Mesenchymal stem cell (in vitro differentiated cells and primary cell): ENCODE measurements around the gene FDPS.

Experiments used
- DNase-seq: peaks from one replicate; pipeline ENCODE4 v3.0.0-alpha.2; 2013
- H2AFZ ChIP-seq: one replicate; pipeline ENCODE4 v1.6.1; 2013; ENCODE audit warnings: low read depth, mild to moderate bottlenecking, control low read depth, inconsistent platforms, low read length, moderate library complexity
- H2AK5ac ChIP-seq: 2 replicates; pipeline ENCODE4 v1.6.1; 2013; ENCODE audit warnings: low read length, moderate library complexity, mild to moderate bottlenecking, inconsistent platforms; ENCODE audit not compliant: severe bottlenecking
- H2BK120ac ChIP-seq: one replicate; pipeline ENCODE4 v1.6.1; 2013; ENCODE audit warnings: low read depth, mild to moderate bottlenecking, inconsistent platforms, low read length, moderate library complexity
- H2BK12ac ChIP-seq, 2 experiments: one replicate each; pipeline ENCODE4 v1.6.1; 2013; ENCODE audit warnings: inconsistent platforms in 2 of 2, low read length in 2 of 2, mild to moderate bottlenecking in 2 of 2, moderate library complexity in 2 of 2, control low read depth in 1 of 2
- H2BK15ac ChIP-seq: one replicate; pipeline ENCODE4 v1.6.1; 2013; ENCODE audit warnings: mild to moderate bottlenecking, low read depth, inconsistent platforms; ENCODE audit not compliant: poor library complexity, severe bottlenecking
- H2BK5ac ChIP-seq: 2 replicates; pipeline ENCODE4 v1.6.1; 2013; ENCODE audit warnings: low read depth, mild to moderate bottlenecking, low read length, control low read depth, inconsistent platforms; ENCODE audit not compliant: poor library complexity, severe bottlenecking
- H3K14ac ChIP-seq, 2 experiments: one replicate each; pipeline ENCODE4 v1.6.1; 2013; ENCODE audit warnings: inconsistent platforms in 2 of 2, low read length in 2 of 2, control low read depth in 1 of 2, mild to moderate bottlenecking in 1 of 2, moderate library complexity in 1 of 2
- H3K18ac ChIP-seq, 2 experiments: one replicate each; pipeline ENCODE4 v1.6.1; 2013; ENCODE audit warnings: inconsistent platforms in 2 of 2, low read length in 2 of 2, control low read depth in 1 of 2, low read depth in 1 of 2, mild to moderate bottlenecking in 1 of 2
- H3K23ac ChIP-seq, 2 experiments: one replicate each; pipeline ENCODE4 v1.6.1; 2013; ENCODE audit warnings: inconsistent platforms in 2 of 2, low read length in 2 of 2, mild to moderate bottlenecking in 2 of 2, moderate library complexity in 2 of 2, control low read depth in 1 of 2
- H3K27ac ChIP-seq: 2 replicates; pipeline ENCODE4 v1.5.1; 2013; ENCODE audit warnings: mild to moderate bottlenecking, moderate library complexity, low read length, control low read depth, inconsistent platforms; ENCODE audit not compliant: poor library complexity, severe bottlenecking
- H3K27me3 ChIP-seq, 2 experiments: 2 replicates each; pipeline versions ENCODE4 v1.6.1 to v1.7.0; 2013; ENCODE audit warnings: low read length in 2 of 2, mild to moderate bottlenecking in 2 of 2, moderate library complexity in 2 of 2, control low read depth in 1 of 2, inconsistent platforms in 1 of 2; ENCODE audit not compliant: control insufficient read depth in 1 of 2, insufficient read depth in 1 of 2
- H3K36me3 ChIP-seq, 2 experiments: 2 replicates each; pipeline versions ENCODE4 v1.6.1 to v1.7.0; 2013; ENCODE audit warnings: low read length in 2 of 2, control low read depth in 1 of 2, inconsistent platforms in 1 of 2, low read depth in 1 of 2, mild to moderate bottlenecking in 1 of 2; ENCODE audit not compliant: insufficient read depth in 2 of 2, control insufficient read depth in 1 of 2
- H3K4ac ChIP-seq, 2 experiments: one replicate each; pipeline ENCODE4 v1.6.1; 2013; ENCODE audit warnings: inconsistent platforms in 2 of 2, low read length in 2 of 2, mild to moderate bottlenecking in 2 of 2, moderate library complexity in 2 of 2, control low read depth in 1 of 2, low read depth in 1 of 2
- H3K4me1 ChIP-seq: 2 replicates; pipeline ENCODE4 v1.6.1; 2013; ENCODE audit warnings: low read depth, low read length, control low read depth; ENCODE audit not compliant: control insufficient read depth, insufficient read depth
- H3K4me2 ChIP-seq: 2 replicates; pipeline ENCODE4 v1.6.1; 2013; ENCODE audit warnings: low read length, mild to moderate bottlenecking, inconsistent platforms; ENCODE audit not compliant: poor library complexity, severe bottlenecking
- H3K4me3 ChIP-seq, 2 experiments: 2 replicates each; pipeline versions ENCODE4 v1.5.1 to v1.7.0; 2013; ENCODE audit warnings: low read length in 2 of 2, mild to moderate bottlenecking in 2 of 2, control low read depth in 1 of 2, low read depth in 1 of 2; ENCODE audit not compliant: insufficient read depth in 1 of 2
- H3K79me1 ChIP-seq: replicated peaks from 2 replicates; pipeline ENCODE4 v1.6.1; 2013; ENCODE audit warnings: mild to moderate bottlenecking, control low read depth, low read length, inconsistent platforms; ENCODE audit not compliant: poor library complexity, severe bottlenecking
- H3K9ac ChIP-seq: 2 replicates; pipeline ENCODE4 v1.7.0; 2013; ENCODE audit warnings: mild to moderate bottlenecking, low read length, moderate library complexity
- H3K9me3 ChIP-seq: 2 replicates; pipeline ENCODE4 v1.7.0; 2013; ENCODE audit warnings: mild to moderate bottlenecking, low read length; ENCODE audit not compliant: control insufficient read depth
- H4K8ac ChIP-seq: one replicate; pipeline ENCODE4 v1.6.1; 2013; ENCODE audit warnings: inconsistent platforms, mild to moderate bottlenecking, low read length, moderate library complexity
- H4K91ac ChIP-seq: one replicate; pipeline ENCODE4 v1.6.1; 2013; ENCODE audit warnings: mild to moderate bottlenecking, low read length, inconsistent platforms
- WGBS: methylation state at CpG from one replicate; pipeline ENCODE4 v1.1.7; 2013; ENCODE audit warnings: mixed read lengths; 5-methylcytosine and 5-hydroxymethylcytosine counted together

FDPS gene

DNA sequence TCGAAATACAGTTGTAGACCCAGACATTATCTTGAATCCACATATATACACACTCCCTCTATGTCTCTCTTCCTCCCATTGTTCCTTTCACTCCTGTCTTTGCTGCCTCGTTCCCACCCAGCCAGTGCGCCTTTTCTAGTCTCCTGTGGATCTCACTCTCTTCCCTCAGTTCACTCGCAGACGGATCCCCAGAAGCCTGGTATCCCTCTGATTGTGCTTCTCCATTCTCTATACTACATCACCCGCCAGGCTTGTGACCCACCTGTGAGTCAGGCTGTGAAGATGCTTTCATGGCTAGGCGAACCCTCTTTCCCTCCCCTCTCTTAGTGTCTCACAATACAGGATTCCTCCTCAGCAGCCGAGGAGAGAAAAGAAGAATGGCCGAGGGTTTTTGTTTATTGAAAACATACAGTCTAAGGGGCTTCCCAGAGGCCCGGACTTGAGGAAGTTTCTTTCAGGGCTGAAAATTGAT lies 29.9 kb upstream of the FDPS start:
- peaks cover 4 to 10% of the 10 kb centered on the region in 2 experiments for H3K36me3 ChIP-seq
- no peak overlapping the region for H2BK12ac ChIP-seq
- no peak overlapping the region for H2BK120ac ChIP-seq
- no peaks in the 10 kb centered on the region for H3K9me3 ChIP-seq
- no peak overlapping the region for H3K9ac ChIP-seq
- no peak overlapping the region for H4K91ac ChIP-seq
- H3K27me3 ChIP-seq: no peaks in the 10 kb centered on the region
- no peak overlapping the region for H3K27ac ChIP-seq
- H3K79me1 ChIP-seq: peaks cover 4% of the 10 kb centered on the region
- no peak overlapping the region for H2AFZ ChIP-seq
- no peak overlapping the region for H2AK5ac ChIP-seq
- DNase-seq: no peak
- 64% methylated on average over 9 of the region's 10 CpGs for WGBS
- H2BK5ac ChIP-seq: no peak overlapping the region
- H3K4ac ChIP-seq: no peak overlapping the region
- H3K4me2 ChIP-seq: no peak overlapping the region
- no peak overlapping the region for H3K23ac ChIP-seq
- no peak overlapping the region for H3K18ac ChIP-seq
- peaks cover 8% of the 10 kb centered on the region for H3K4me1 ChIP-seq
- no peak overlapping the region for H3K14ac ChIP-seq
- H3K4me3 ChIP-seq: peak overlapping the region in 1 of 2 experiments; percentile 89
- no peak overlapping the region for H4K8ac ChIP-seq
- H2BK15ac ChIP-seq: no peak overlapping the region

DNA sequence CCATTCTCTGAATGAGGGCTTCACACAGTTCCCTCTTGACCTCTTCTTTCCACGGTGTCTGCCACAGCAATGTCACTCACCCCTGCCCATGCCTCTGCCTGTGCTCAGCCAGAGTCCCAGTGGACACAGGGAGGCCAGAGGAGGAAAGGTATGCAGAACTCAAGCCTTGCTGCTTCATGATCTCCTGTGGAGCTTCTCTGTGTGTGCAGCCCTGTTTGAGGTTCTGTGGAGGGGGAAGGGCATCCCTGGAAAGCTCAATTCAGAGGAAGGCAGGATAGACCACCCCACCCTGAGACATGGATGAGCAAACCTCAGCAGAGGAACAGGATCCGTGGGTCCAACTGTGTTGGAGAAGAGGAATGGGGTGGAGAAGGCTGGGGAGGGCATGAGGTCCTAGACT lies 29.4 kb upstream of the FDPS start:
- peaks cover 4% of the 10 kb centered on the region for H3K79me1 ChIP-seq
- H3K18ac ChIP-seq: no peak overlapping the region
- H3K4me2 ChIP-seq: no peak overlapping the region
- H2BK120ac ChIP-seq: no peak overlapping the region
- peaks cover 5% of the 10 kb centered on the region for H3K4me1 ChIP-seq
- H3K9me3 ChIP-seq: no peaks in the 10 kb centered on the region
- no peak overlapping the region for H3K4me3 ChIP-seq
- no peaks in the 10 kb centered on the region for H3K27me3 ChIP-seq
- no peak overlapping the region for H2AFZ ChIP-seq
- H2BK15ac ChIP-seq: no peak overlapping the region
- WGBS: 81% methylated on average over 2 of the region's 2 CpGs
- no peak overlapping the region for H4K8ac ChIP-seq
- no peak overlapping the region for H2BK5ac ChIP-seq
- H4K91ac ChIP-seq: no peak overlapping the region
- H3K23ac ChIP-seq: peak overlapping the region in 1 of 2 experiments; percentile 10
- no peak overlapping the region for H3K14ac ChIP-seq
- DNase-seq: no peak
- no peak overlapping the region for H2AK5ac ChIP-seq
- H3K36me3 ChIP-seq: peaks cover 8 to 15% of the 10 kb centered on the region in 2 experiments
- H3K9ac ChIP-seq: no peak overlapping the region
- H2BK12ac ChIP-seq: no peak overlapping the region
- H3K27ac ChIP-seq: no peak overlapping the region
- no peak overlapping the region for H3K4ac ChIP-seq

DNA sequence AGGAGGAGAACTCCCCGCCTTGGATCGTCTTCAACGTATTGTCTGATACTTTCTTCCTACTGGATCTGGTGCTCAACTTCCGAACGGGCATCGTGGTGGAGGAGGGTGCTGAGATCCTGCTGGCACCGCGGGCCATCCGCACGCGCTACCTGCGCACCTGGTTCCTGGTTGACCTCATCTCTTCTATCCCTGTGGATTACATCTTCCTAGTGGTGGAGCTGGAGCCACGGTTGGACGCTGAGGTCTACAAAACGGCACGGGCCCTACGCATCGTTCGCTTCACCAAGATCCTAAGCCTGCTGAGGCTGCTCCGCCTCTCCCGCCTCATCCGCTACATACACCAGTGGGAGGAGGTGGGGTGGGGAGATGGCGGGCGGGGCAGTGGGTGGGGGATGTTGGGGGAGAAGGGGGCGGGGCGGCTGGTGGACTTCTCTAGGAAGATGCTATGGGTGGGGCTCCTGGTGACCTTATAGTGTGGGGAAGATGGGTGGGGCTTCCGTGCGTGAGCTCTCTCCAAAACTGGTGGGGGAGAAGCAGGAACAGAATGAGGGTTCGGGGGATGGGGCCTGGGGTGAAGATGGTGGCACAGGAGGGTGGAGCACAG lies 26.1 kb upstream of the FDPS start:
- Histone ChIP-seq H4K91ac (no peak overlapping the region), H2BK120ac (no peak overlapping the region), H3K9ac (no peak overlapping the region), H3K4ac (no peak overlapping the region), H3K4me1 (peaks cover 5% of the 10 kb centered on the region), H3K27me3 (no peaks in the 10 kb centered on the region), H3K14ac (no peak overlapping the region), H2BK12ac (no peak overlapping the region), H3K18ac (no peak overlapping the region), H3K27ac (no peak overlapping the region), H2AK5ac (no peak overlapping the region), H3K36me3 (peaks cover 8 to 35% of the 10 kb centered on the region in 2 experiments), H3K4me3 (no peak overlapping the region), H2AFZ (no peak overlapping the region), H2BK15ac (no peak overlapping the region), H3K23ac (peak overlapping the region in 1 of 2 experiments; percentile 29), H3K9me3 (no peaks in the 10 kb centered on the region), H4K8ac (no peak overlapping the region), H3K79me1 (peaks cover 4% of the 10 kb centered on the region), H3K4me2 (no peak overlapping the region), H2BK5ac (no peak overlapping the region)
- WGBS: 97% methylated on average over 29 of the region's 29 CpGs
- DNase-seq: no peak

DNA sequence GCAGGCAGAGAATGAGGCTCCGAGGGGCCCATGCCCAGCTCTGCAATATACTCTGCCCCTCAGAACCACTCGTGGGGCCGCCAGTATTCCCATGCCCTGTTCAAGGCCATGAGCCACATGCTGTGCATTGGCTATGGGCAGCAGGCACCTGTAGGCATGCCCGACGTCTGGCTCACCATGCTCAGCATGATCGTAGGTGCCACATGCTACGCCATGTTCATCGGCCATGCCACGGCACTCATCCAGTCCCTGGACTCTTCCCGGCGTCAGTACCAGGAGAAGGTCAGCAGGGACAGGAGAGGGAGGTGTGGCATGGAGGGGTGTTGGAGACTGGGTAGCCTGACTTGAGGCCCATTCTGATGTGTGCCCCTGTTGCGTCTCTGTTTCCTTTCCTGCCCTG lies 24.2 kb upstream of the FDPS start:
- Histone ChIP-seq H3K4me3 (no peak overlapping the region), H3K27me3 (peaks cover 0 to 3% of the 10 kb centered on the region in 2 experiments), H3K9ac (no peak overlapping the region), H3K18ac (no peak overlapping the region), H3K23ac (no peak overlapping the region), H2BK15ac (no peak overlapping the region), H3K4ac (no peak overlapping the region), H3K36me3 (peaks cover 8 to 43% of the 10 kb centered on the region in 2 experiments), H3K4me1 (no peaks in the 10 kb centered on the region), H3K9me3 (no peaks in the 10 kb centered on the region), H3K27ac (no peak overlapping the region), H4K8ac (no peak overlapping the region), H2BK5ac (no peak overlapping the region), H3K79me1 (no peaks in the 10 kb centered on the region), H4K91ac (no peak overlapping the region), H3K14ac (no peak overlapping the region), H2BK120ac (no peak overlapping the region), H3K4me2 (no peak overlapping the region), H2BK12ac (no peak overlapping the region), H2AK5ac (no peak overlapping the region), H2AFZ (no peak overlapping the region)
- DNase-seq: no peak
- WGBS: 94% methylated on average over 12 of the region's 12 CpGs
